Measurements from ENCODE around the gene STRN4. TPM values are rescaled to one million over a fixed set of nuclear protein-coding genes. Genes with fewer than 3 reads are reported as not detected.

STRN4 gene
- polyA plus RNA-seq, 3 donors = 37.5 to 239 (median 48.0) TPM

GRCh38 chr19:46736531-46737297, 9.5 kb downstream of the STRN4 start:
- Histone ChIP-seq H3K27ac (ENCODE audit: low read depth in 1 of 2, low read length in 2 of 2) (peak overlapping the region in 1 of 2 donors; percentile 62), H3K27me3 (ENCODE audit: control insufficient read depth in 2 of 2, insufficient read depth in 2 of 2, low read length in 2 of 2) (no peaks in the 10 kb centered on the region), H3K9me3 (replicated peaks in 1 of 2; ENCODE audit: control insufficient read depth in 1 of 2, insufficient read depth in 1 of 2, low read length in 2 of 2) (no peaks in the 10 kb centered on the region), H2AFZ (ENCODE audit: insufficient read depth, low read depth, low read length, poor library complexity, severe bottlenecking) (no peak overlapping the region), H3K36me3 (replicated peaks in 1 of 2; ENCODE audit: control insufficient read depth in 1 of 2, insufficient read depth in 2 of 2, low read length in 2 of 2) (peaks cover 38 to 60% of the 10 kb centered on the region in 2 donors), H3K4me2 (replicated peaks; ENCODE audit: extremely low read depth, low read length, poor library complexity, severe bottlenecking) (no peak overlapping the region), H3K9ac (ENCODE audit: insufficient read depth, low read length, poor library complexity, severe bottlenecking) (no peak overlapping the region), H4K20me1 (ENCODE audit: insufficient read depth, low read length) (peaks cover 57% of the 10 kb centered on the region), H3K79me2 (ENCODE audit: insufficient read depth, low read length) (peaks cover 60% of the 10 kb centered on the region), H3K4me3 (replicated peaks in 1 of 3; ENCODE audit: low read depth in 2 of 3, low read length in 3 of 3) (no peak overlapping the region), H3K4me1 (ENCODE audit: control insufficient read depth in 1 of 2, insufficient read depth in 2 of 2, low read length in 2 of 2) (peaks cover 49 to 65% of the 10 kb centered on the region in 2 donors)
- Mint-ChIP-seq H3K4me3 (no peak overlapping the region), H3K9me3 (no peaks in the 10 kb centered on the region), H3K27ac (peak overlapping the region in 5 of 7 donors; percentile 23 to 79 (median 48)), H3K36me3 (peaks cover 59 to 74% of the 10 kb centered on the region in 2 donors), H3K27me3 (ENCODE audit: low read depth in 3 of 3) (peaks cover 0 to 4% (median 1%) of the 10 kb centered on the region in 3 donors), H3K4me1 (peaks cover 65% of the 10 kb centered on the region)
- 70% methylated on average over 13 of the region's 22 CpGs for WGBS (ENCODE audit: insufficient coverage)
- intact Hi-C loops (cut with micrococcal nuclease) = no loop called here
- no peak for TF ChIP-seq CTCF (IDR thresholded peaks at IDR 0.05)
- DNase-seq = no peak

GRCh38 chr19:46733690-46734292, 12.5 kb downstream of the STRN4 start:
- peak overlapping the region; percentile 78 to 84 for H3K4me3 Mint-ChIP-seq
- Histone ChIP-seq H3K36me3 (replicated peaks in 1 of 2; ENCODE audit: control insufficient read depth in 1 of 2, insufficient read depth in 2 of 2, low read length in 2 of 2) (peaks cover 43 to 52% of the 10 kb centered on the region in 2 donors), H3K27ac (ENCODE audit: low read depth in 1 of 2, low read length in 2 of 2) (peak overlapping the region; percentile 89 to 91), H3K9ac (ENCODE audit: insufficient read depth, low read length, poor library complexity, severe bottlenecking) (peak overlapping the region; percentile 62), H4K20me1 (ENCODE audit: insufficient read depth, low read length) (peaks cover 56% of the 10 kb centered on the region), H2AFZ (ENCODE audit: insufficient read depth, low read depth, low read length, poor library complexity, severe bottlenecking) (no peak overlapping the region), H3K4me3 (replicated peaks in 1 of 3; ENCODE audit: low read depth in 2 of 3, low read length in 3 of 3) (peak overlapping the region in 2 of 3 experiments; percentile 6 to 73), H3K4me1 (ENCODE audit: control insufficient read depth in 1 of 2, insufficient read depth in 2 of 2, low read length in 2 of 2) (peaks cover 71 to 82% of the 10 kb centered on the region in 2 donors), H3K4me2 (replicated peaks; ENCODE audit: extremely low read depth, low read length, poor library complexity, severe bottlenecking) (peak overlapping the region; percentile 82), H3K9me3 (replicated peaks in 1 of 2; ENCODE audit: control insufficient read depth in 1 of 2, insufficient read depth in 1 of 2, low read length in 2 of 2) (no peaks in the 10 kb centered on the region), H3K27me3 (ENCODE audit: control insufficient read depth in 2 of 2, insufficient read depth in 2 of 2, low read length in 2 of 2) (no peaks in the 10 kb centered on the region), H3K79me2 (ENCODE audit: insufficient read depth, low read length) (peaks cover 51% of the 10 kb centered on the region)
- intact Hi-C loops (cut with micrococcal nuclease) = loop anchor here in 1 of 2 donors (1.0 to 5.0 kb wide), 2 partner anchors 12 to 116 kb away; no protein-coding TSS in a partner anchor
- H3K4me1 Mint-ChIP-seq = peaks cover 79% of the 10 kb centered on the region
- no peak for TF ChIP-seq CTCF (IDR thresholded peaks at IDR 0.05)
- H3K9me3 Mint-ChIP-seq = peaks cover 0 to 2% (median 0%) of the 10 kb centered on the region in 7 donors
- peak in 1 of 3 donors; percentile 62 for DNase-seq
- WGBS (ENCODE audit: insufficient coverage) = 1% methylated on average over 8 of the region's 11 CpGs
- H3K36me3 Mint-ChIP-seq = peaks cover 61 to 69% of the 10 kb centered on the region in 2 donors
- H3K27me3 Mint-ChIP-seq (ENCODE audit: low read depth in 3 of 3) = peaks cover 0 to 4% (median 1%) of the 10 kb centered on the region in 3 donors
- peak overlapping the region; percentile 92 to 100 (median 98) for H3K27ac Mint-ChIP-seq

All from CD14-positive monocyte (primary cell).